Measurements from ENCODE around the gene PTGDS.

Gene PTGDS

DNA sequence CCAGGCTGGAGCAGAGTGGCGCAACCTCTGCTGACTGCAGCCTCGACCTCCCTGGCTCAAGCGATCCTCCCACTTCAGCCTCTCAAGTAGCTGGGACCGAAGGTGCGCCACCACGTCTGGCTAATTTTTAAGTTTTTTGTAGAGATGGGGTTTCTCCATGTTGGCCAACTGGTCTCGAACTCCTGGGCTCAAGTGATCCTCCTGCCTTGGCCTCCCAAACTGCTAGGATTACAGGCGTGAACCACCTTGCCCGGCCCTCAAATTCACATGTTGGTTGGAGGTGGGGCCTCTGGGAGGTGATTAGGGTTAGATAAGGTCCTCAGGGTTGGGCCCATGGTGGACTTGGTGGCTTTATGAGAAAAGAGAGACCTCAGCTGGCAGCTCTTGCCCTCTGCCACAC, 15.1 kb upstream of the PTGDS start:
- no peak for DNase-seq (ENCODE audit: low read depth in 2 of 2)
- TF ChIP-seq, protein P1, sequence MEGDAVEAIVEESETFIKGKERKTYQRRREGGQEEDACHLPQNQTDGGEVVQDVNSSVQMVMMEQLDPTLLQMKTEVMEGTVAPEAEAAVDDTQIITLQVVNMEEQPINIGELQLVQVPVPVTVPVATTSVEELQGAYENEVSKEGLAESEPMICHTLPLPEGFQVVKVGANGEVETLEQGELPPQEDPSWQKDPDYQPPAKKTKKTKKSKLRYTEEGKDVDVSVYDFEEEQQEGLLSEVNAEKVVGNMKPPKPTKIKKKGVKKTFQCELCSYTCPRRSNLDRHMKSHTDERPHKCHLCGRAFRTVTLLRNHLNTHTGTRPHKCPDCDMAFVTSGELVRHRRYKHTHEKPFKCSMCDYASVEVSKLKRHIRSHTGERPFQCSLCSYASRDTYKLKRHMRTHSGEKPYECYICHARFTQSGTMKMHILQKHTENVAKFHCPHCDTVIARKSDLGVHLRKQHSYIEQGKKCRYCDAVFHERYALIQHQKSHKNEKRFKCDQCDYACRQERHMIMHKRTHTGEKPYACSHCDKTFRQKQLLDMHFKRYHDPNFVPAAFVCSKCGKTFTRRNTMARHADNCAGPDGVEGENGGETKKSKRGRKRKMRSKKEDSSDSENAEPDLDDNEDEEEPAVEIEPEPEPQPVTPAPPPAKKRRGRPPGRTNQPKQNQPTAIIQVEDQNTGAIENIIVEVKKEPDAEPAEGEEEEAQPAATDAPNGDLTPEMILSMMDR (IDR thresholded peaks at IDR 0.05; ENCODE audit: low read depth, low read length), result no peak
- no peak overlapping the region for H3K4me3 ChIP-seq (replicated peaks in 1 of 2; ENCODE audit: low read depth in 2 of 2, low read length in 2 of 2)

DNA sequence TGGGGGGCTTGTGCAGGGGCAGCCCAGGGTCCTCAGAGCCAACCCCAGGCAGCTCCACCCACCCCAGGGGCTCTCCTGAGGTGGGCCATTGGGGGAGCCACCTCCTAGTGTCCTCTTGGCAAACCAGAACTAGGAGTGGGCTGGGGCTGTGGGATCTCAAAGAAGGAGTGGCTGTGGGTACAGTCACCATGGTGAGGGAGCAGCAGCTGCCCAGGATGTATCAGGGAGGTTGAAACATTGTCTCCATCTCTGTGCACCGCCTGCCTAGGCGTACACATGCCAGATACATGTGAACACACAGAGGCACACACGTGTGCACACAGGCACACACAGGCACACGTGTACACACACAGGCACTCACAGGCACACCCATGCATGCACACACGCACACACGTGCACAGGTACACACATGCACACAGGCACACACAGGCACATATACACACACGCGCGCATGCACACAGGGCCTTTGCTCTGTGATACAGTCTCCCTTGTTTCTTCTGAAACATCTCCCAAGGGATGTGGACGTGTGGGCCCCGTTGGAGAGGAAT, 14.5 kb upstream of the PTGDS start:
- TF ChIP-seq, protein P1 (IDR thresholded peaks at IDR 0.05; ENCODE audit: low read depth, low read length), result no peak
- no peak overlapping the region for H3K4me3 ChIP-seq (replicated peaks in 1 of 2; ENCODE audit: low read depth in 2 of 2, low read length in 2 of 2)
- DNase-seq (ENCODE audit: low read depth in 2 of 2), result no peak

DNA sequence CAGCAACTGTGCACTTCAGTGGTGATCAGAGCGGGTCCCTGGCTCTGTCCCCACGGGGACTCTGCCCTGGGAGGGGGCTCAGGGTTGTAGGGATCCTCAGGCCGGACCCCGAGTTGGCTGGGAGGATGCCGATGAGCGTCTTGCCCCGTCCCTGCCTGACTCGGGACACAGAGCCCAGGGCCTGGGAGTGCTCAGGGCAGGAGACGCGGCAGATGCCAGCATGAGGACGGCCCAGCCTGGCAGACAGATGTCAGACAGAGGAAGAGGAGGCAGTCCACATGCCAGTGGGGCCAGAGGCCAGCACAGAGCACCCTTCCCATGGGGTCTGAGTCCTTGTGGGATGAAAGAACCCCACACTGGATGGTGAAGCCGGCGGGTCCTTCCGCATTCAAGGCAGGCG, 14.0 kb upstream of the PTGDS start:
- TF ChIP-seq, protein P1 (IDR thresholded peaks at IDR 0.05; ENCODE audit: low read depth, low read length), result no peak
- no peak for DNase-seq (ENCODE audit: low read depth in 2 of 2)
- no peak overlapping the region for H3K4me3 ChIP-seq (replicated peaks in 1 of 2; ENCODE audit: low read depth in 2 of 2, low read length in 2 of 2)

DNA sequence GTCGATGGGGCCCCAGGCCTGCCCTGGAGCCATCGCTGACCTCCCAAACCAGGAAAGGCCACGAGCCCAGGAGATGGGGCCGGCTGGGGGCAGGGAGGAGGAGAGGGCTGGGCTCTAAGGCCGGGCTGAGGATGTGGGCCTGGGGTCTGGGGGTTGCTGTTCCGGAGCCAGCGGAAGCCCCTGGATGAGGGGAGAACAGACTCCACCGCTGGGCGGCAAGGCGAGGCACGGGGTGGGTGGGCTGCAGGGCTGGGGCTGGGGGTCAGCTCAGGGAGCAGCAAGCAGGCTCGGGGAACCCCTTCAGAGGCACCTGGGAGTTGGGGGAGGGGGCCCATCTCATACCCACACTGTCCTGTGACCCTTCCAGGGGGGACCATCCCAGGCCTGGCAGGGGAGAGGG, 13.6 kb upstream of the PTGDS start:
- H3K4me3 ChIP-seq (replicated peaks in 1 of 2; ENCODE audit: low read depth in 2 of 2, low read length in 2 of 2), result no peak overlapping the region
- no peak for DNase-seq (ENCODE audit: low read depth in 2 of 2)
- TF ChIP-seq, protein P1 (IDR thresholded peaks at IDR 0.05; ENCODE audit: low read depth, low read length), result no peak

DNA sequence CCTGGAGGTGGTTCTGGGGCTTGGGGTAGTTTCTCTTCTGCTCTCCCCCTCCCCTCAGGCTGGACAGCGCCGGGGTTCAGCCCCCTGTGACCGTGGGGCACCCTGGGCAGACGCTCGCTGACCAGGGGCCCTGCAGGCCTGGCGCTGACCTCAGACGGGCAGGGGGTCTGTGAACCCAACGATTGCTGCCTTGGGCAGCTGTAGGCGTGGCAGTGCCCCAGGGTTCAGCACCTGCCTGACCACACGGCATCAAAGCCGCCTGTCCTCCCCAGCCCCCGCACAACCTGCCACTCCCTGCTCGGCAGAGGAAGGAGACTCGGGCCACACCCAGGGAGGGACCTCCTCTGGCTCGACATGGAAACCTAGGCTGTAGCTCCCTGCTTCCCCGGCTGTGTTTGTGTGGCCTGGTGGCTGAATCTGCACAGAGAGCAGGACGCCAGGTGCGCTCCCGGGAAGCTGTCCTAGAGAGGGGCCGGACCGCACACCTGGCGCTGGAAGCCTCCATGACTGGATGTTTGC, 13.1 kb upstream of the PTGDS start:
- DNase-seq (ENCODE audit: low read depth in 2 of 2), result no peak
- no peak overlapping the region for H3K4me3 ChIP-seq (replicated peaks in 1 of 2; ENCODE audit: low read depth in 2 of 2, low read length in 2 of 2)
- TF ChIP-seq, protein P1 (IDR thresholded peaks at IDR 0.05; ENCODE audit: low read depth, low read length), result no peak

DNA sequence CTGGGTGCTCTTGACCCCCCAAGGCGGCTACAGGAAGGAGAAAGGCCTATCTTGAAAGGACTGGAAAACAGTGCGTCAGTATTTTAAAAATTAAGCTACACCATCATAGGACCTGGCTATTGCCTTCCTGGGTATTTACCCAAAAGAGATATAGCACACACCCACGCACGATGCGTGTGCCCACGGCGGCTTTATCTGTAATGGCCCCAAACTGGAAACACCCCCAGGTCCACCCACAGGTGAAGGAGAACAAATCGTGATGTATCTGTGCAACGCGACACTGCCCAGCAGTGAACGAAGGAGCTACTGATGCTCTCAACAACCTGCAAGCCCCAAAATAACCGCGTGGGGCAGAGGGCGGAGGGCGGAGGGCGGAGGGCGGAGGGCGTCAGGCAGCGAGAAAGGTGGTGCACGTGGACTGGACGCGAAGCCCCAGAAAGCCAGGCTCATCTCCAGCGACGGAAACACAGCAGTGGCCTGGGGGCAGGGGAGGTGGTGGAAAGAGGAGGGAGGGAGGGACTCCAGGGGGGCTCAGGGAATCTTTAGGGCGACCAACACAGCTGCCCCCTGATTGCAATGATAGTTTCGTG, 12.4 kb upstream of the PTGDS start:
- H3K4me3 ChIP-seq (replicated peaks in 1 of 2; ENCODE audit: low read depth in 2 of 2, low read length in 2 of 2), result no peak overlapping the region
- DNase-seq (ENCODE audit: low read depth in 2 of 2), result no peak
- TF ChIP-seq, protein P1 (IDR thresholded peaks at IDR 0.05; ENCODE audit: low read depth, low read length), result no peak
